Liver (tissue), 3 donors: ENCODE measurements around the gene ATG2B.

Source experiments
- CTCF ChIP-seq: fragments of 150-350 bp; IDR thresholded peaks from 2 replicates; pipeline ENCODE4 v1.5.1; 2017; ENCODE audit warnings: improper control_type of control experiment, low read depth, low read length; ENCODE audit not compliant: missing input control
- TAF1 ChIP-seq: conservative IDR thresholded peaks from 2 replicates; pipeline ENCODE4 v1.6.1; 2016; ENCODE audit warnings: antibody characterized with exemption, mild to moderate bottlenecking
- TF ChIP-seq, protein P1 (sequence below): IDR thresholded peaks from 2 replicates; pipeline ENCODE4 v1.6.1; 2016; ENCODE audit warnings: antibody characterized with exemption
- donor health status: healthy.
- donor health status: healthy.

GRCh38 chr14:96318836-96319235, 44.3 kb downstream of the ATG2B start:
- TF ChIP-seq, protein P1, sequence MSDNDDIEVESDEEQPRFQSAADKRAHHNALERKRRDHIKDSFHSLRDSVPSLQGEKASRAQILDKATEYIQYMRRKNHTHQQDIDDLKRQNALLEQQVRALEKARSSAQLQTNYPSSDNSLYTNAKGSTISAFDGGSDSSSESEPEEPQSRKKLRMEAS = no peak
- no peak for TF ChIP-seq CTCF
- TF ChIP-seq TAF1 = no peak
